ENCODE data around the gene SDK2.

Gene SDK2

DNA sequence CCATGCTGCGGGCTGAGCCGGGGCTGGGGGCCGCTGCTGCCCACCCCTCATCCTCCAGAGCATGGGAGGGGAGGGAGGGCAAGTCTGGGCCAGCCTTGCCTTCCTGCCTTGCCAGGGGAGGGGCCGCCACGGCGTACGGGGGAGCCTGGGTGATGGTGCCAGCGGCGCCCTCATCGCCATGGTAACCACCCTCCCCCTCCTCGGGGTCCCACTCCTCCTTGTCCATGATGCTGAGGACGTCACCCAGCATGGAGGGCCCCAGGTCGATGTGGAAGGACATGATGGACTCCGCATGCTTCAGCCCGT is 358.7 kb downstream of the SDK2 start:
- DNase-seq (ENCODE audit: low read depth, low spot score), result no peak
- Histone ChIP-seq H3K27me3 (ENCODE audit: control insufficient read depth, insufficient read depth, low read length) (no peaks in the 10 kb centered on the region), H3K36me3 (ENCODE audit: control insufficient read depth, insufficient read depth, low read length) (peaks cover 12% of the 10 kb centered on the region), H3K4me3 (ENCODE audit: low read length) (no peak overlapping the region), H3K9me3 (ENCODE audit: control insufficient read depth, insufficient read depth, low read length) (no peaks in the 10 kb centered on the region), H3K4me1 (ENCODE audit: control insufficient read depth, insufficient read depth, low read length) (no peaks in the 10 kb centered on the region), H3K27ac (ENCODE audit: low read length) (no peak overlapping the region)
- WGBS (ENCODE audit: insufficient coverage, insufficient read length), result no CpG with 5 or more reads among the region's 15 CpGs

DNA sequence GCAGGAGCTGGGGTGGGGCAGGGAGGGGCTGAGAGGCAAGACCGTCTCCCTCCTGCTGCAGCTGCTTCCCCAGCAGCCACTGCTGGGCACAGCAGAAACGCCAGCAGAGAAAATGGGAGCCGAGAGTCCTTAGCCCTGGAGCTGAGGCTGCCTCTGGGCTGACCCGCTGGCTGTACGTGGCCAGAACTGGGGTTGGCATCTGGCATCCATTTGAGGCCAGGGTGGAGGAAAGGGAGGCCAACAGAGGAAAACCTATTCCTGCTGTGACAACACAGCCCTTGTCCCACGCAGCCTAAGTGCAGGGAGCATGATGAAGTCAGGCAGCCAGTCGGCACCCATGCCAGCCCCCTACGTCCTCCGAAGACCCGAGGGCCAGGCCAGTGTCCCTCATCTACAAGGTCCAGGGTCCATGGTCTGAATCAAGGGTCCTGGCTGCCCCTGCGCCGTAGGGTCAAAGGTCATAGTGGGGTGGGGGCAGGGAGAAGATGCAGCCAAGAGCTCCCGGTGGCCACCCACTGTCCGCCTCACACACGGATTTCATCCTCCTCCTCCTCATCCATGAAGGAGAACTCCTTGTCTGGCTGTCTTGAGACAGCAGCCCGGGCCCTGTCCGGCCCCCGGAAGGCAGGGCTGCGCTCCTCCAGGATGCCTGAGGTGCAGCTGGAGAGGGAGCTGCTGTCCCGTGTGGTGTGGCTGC is 359.2 kb downstream of the SDK2 start:
- Histone ChIP-seq H3K9me3 (ENCODE audit: control insufficient read depth, insufficient read depth, low read length) (no peaks in the 10 kb centered on the region), H3K27ac (ENCODE audit: low read length) (no peak overlapping the region), H3K4me1 (ENCODE audit: control insufficient read depth, insufficient read depth, low read length) (no peaks in the 10 kb centered on the region), H3K27me3 (ENCODE audit: control insufficient read depth, insufficient read depth, low read length) (no peaks in the 10 kb centered on the region), H3K36me3 (ENCODE audit: control insufficient read depth, insufficient read depth, low read length) (peaks cover 12% of the 10 kb centered on the region), H3K4me3 (ENCODE audit: low read length) (no peak overlapping the region)
- WGBS (ENCODE audit: insufficient coverage, insufficient read length), result no CpG with 5 or more reads among the region's 20 CpGs
- no peak for DNase-seq (ENCODE audit: low read depth, low spot score)
